ENCODE measurements around the gene RAD52. TPM values are rescaled to one million over a fixed set of nuclear protein-coding genes. Genes with fewer than 3 reads are reported as not detected.
A peak's percentile ranks its signal among the peaks of the same experiment; 100 is the strongest.

RAD52 gene
- total and polyA plus RNA-seq, 2 donors (not counting 1 experiment from before 2014, with no cell fraction given): 22.9 to 27.6 TPM

DNA sequence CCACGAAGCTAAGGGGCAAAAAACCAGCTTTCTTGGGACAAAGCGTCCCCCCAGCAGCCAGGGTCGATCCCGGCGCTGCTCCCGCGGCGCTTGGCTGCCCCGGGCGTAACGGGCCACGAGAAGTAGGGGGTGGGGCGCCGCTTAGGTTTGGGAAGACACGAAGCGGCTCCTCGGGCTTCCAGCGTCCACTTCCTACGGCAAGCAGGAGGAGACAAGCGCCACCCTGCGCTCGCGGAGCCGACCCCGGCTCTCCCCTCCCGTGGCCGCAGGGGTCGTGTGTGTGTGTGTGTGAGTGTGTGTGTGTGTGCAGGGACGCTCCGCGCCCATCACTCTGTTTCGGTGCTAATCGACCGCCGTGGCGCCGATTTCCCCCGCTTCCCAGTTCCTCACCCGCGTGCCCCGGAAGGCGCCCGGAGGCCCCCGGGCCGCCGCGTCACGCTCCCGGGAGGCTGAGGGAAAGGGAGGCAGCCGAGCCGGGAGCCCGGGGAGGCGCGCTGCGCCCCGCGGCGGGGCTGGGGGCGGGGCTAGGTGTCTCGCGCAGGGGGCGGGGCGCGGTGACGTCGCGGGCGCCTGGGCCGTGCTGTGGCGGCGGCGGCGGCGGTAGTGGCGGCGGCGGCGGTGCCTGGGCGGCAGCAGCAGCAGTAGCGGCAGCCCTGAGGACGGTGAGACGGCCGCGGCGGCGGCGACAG lies 41.3 kb upstream of the RAD52 start, which contains the start of gene ERC1:
TSS of gene ERC1 (plus strand) at position 563 of the 689 bp plus-strand sequence. CDS start 36,681 bp downstream, outside the sequence.
- CTCF ChIA-PET: interaction anchor here (0.8 to 4.1 kb wide), 5 partner anchors 40 to 612 kb away, joined by 3 to 31 read pairs (median 4); partner anchors contain the start of gene RAD52
- under 1% methylated on average over 85 of the region's 87 CpGs for WGBS (ENCODE audit: insufficient coverage)
- peak within 1 kb of the TSS; percentile 60 to 97 (median 88) for H3K4me3 ChIP-seq (ENCODE audit: control extremely low read depth in 1 of 5, extremely low read depth in 1 of 5, insufficient read depth in 1 of 5, low read depth in 2 of 5, low read length in 4 of 5)
- POLR2A ChIA-PET: interaction anchor here (0.8 to 2.9 kb wide), 3 partner anchors 39 to 217 kb away, joined by 4 to 27 read pairs (median 5); partner anchors contain the start of gene RAD52
- ATAC-seq (ENCODE audit: low read depth) (peak; percentile 87), DNase-seq (peak; percentile 93)
- peaks cover 16 to 18% of the 10 kb centered on the region in 2 donors for H3K4me1 ChIP-seq (ENCODE audit: control insufficient read depth in 2 of 2, insufficient read depth in 2 of 2, low read length in 2 of 2)
- H3K36me3 ChIP-seq (replicated peaks in 1 of 2; ENCODE audit: control extremely low read depth in 1 of 2, control insufficient read depth in 1 of 2, extremely low read depth in 1 of 2, insufficient read depth in 2 of 2, low read length in 1 of 2): no peaks in the 10 kb centered on the region
- peaks cover 42% of the 10 kb centered on the region for H3K79me2 ChIP-seq (ENCODE audit: control insufficient read depth, insufficient read depth, low read length)
- peak within 1 kb of the TSS; percentile 99 for H2AFZ ChIP-seq (ENCODE audit: insufficient read depth, low read depth, low read length, poor library complexity, severe bottlenecking)
- peak within 1 kb of the TSS; percentile 54 to 90 for H3K27ac ChIP-seq (ENCODE audit: low read length in 2 of 2)
- H3K9me3 ChIP-seq (ENCODE audit: control extremely low read depth in 1 of 3, control insufficient read depth in 2 of 3, insufficient read depth in 1 of 3, low read length in 2 of 3): no peaks in the 10 kb centered on the region
- H3K27me3 Mint-ChIP-seq: no peaks in the 10 kb centered on the region
- peaks cover 24% of the 10 kb centered on the region for H3K4me1 Mint-ChIP-seq
- TF ChIP-seq, protein P1, sequence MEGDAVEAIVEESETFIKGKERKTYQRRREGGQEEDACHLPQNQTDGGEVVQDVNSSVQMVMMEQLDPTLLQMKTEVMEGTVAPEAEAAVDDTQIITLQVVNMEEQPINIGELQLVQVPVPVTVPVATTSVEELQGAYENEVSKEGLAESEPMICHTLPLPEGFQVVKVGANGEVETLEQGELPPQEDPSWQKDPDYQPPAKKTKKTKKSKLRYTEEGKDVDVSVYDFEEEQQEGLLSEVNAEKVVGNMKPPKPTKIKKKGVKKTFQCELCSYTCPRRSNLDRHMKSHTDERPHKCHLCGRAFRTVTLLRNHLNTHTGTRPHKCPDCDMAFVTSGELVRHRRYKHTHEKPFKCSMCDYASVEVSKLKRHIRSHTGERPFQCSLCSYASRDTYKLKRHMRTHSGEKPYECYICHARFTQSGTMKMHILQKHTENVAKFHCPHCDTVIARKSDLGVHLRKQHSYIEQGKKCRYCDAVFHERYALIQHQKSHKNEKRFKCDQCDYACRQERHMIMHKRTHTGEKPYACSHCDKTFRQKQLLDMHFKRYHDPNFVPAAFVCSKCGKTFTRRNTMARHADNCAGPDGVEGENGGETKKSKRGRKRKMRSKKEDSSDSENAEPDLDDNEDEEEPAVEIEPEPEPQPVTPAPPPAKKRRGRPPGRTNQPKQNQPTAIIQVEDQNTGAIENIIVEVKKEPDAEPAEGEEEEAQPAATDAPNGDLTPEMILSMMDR (IDR thresholded peaks at IDR 0.05): no peak
- no peak for TF ChIP-seq EZH2 (IDR thresholded peaks at IDR 0.05; ENCODE audit: borderline replicate concordance, insufficient read depth, low read depth, low read length, poor library complexity, severe bottlenecking)
- no peaks in the 10 kb centered on the region for H3K9me3 Mint-ChIP-seq (ENCODE audit: insufficient read depth)
- no peaks in the 10 kb centered on the region for H3K27me3 ChIP-seq (replicated peaks in 1 of 4; ENCODE audit: control extremely low read depth in 1 of 4, control insufficient read depth in 3 of 4, insufficient read depth in 4 of 4, low read length in 3 of 4)
- no peaks in the 10 kb centered on the region for H4K20me1 ChIP-seq (ENCODE audit: control insufficient read depth, insufficient read depth, low read length, poor library complexity, severe bottlenecking)
- peak within 1 kb of the TSS; percentile 95 for H3K9ac ChIP-seq (ENCODE audit: low read length)
- H3K4me3 Mint-ChIP-seq: peak within 1 kb of the TSS; percentile 98
- peak within 1 kb of the TSS; percentile 97 for H3K27ac Mint-ChIP-seq
- intact Hi-C loops (cut with micrococcal nuclease): loop anchor here (1.0 to 5.0 kb wide), 4 partner anchors 42 to 604 kb away; partner anchors contain the start of genes CCDC77, FBXL14, RAD52 and WNK1
- peak within 1 kb of the TSS; percentile 93 for H3K4me2 ChIP-seq (replicated peaks; ENCODE audit: low read depth, low read length, poor library complexity, severe bottlenecking)
